PC-3 (cell line): ENCODE results near the gene MED15. TPM values are rescaled to one million over a fixed set of nuclear protein-coding genes. Genes with fewer than 3 reads are reported as not detected.

ENCODE experiments used
- ATAC-seq: fragments of 200-7000 bp; cut with Tn5 transposase; 2 replicates; pipeline ENCODE4 v1.9.1; 2020; ENCODE audit warnings: mild to moderate bottlenecking, moderate library complexity
- BruUV-seq: library from RNA; stranded (reverse); fragments of 400-500 nt; replicated peaks from 2 replicates; lab custom pipeline; 2021; lab: Mats Ljungman, UMichigan
- CTCF ChIA-PET: fragments of 300-600 bp; sonication (Branson Sonifier 250); formaldehyde crosslinking; loops from one replicate; lab custom pipeline; 2022; ENCODE audit warnings: antibody characterized with exemption; lab: Charles Lee
- POLR2A ChIA-PET: fragments of 300-600 bp; sonication (Branson Sonifier 250); formaldehyde crosslinking; loops from one replicate; lab custom pipeline; 2022; ENCODE audit warnings: antibody characterized with exemption; ENCODE audit not compliant: unreplicated experiment; lab: Charles Lee
- DNase-seq: peaks from one replicate; pipeline ENCODE4 v3.0.0-alpha.2; 2015
- H2AFZ ChIP-seq: fragments of 300-600 bp; sonication (generic); 2 replicates; pipeline ENCODE4 v1.6.0; 2016; ENCODE audit warnings: antibody characterized with exemption, low read length
- H3F3A ChIP-seq: fragments of 300-600 bp; sonication (generic); one replicate; pipeline ENCODE4 v1.6.0; 2017; ENCODE audit warnings: antibody characterized with exemption, low read length, control low read depth, mild to moderate bottlenecking; ENCODE audit not compliant: unreplicated experiment
- H3K27ac ChIP-seq: fragments of 300-600 bp; sonication (generic); 2 replicates; pipeline ENCODE4 v1.5.1; 2016; ENCODE audit warnings: mild to moderate bottlenecking, low read length
- H3K27me3 ChIP-seq: fragments of 300-600 bp; sonication (generic); 2 replicates; pipeline ENCODE4 v1.6.1; 2016; ENCODE audit warnings: low read length, mixed read lengths
- H3K36me3 ChIP-seq: fragments of 300-600 bp; sonication (generic); 2 replicates; pipeline ENCODE4 v1.6.1; 2016; ENCODE audit warnings: low read depth, mixed run types, low read length, mixed read lengths
- H3K4me1 ChIP-seq: fragments of 300-600 bp; sonication (generic); 2 replicates; pipeline ENCODE4 v1.5.1; 2016; ENCODE audit warnings: low read length; ENCODE audit not compliant: insufficient read depth
- H3K4me2 ChIP-seq: fragments of 300-600 bp; sonication (generic); 2 replicates; pipeline ENCODE4 v1.6.0; 2016; ENCODE audit warnings: low read length
- H3K4me3 ChIP-seq: fragments of 300-600 bp; sonication (generic); 2 replicates; pipeline ENCODE4 v1.5.1; 2016; ENCODE audit warnings: mild to moderate bottlenecking, low read length, mixed read lengths
- H3K79me2 ChIP-seq: fragments of 300-600 bp; sonication (generic); 2 replicates; pipeline ENCODE4 v1.6.1; 2017; ENCODE audit warnings: low read length, mixed read lengths
- H3K9ac ChIP-seq: fragments of 300-600 bp; sonication (generic); 2 replicates; pipeline ENCODE4 v1.6.0; 2016; ENCODE audit warnings: mild to moderate bottlenecking, low read length
- H3K9me2 ChIP-seq: fragments of 300-600 bp; sonication (generic); replicated peaks from 2 replicates; pipeline ENCODE4 v1.6.1; 2016; ENCODE audit warnings: mixed run types, low read length, mixed read lengths
- H3K9me3 ChIP-seq: fragments of 300-600 bp; sonication (generic); 2 replicates; pipeline ENCODE4 v1.6.1; 2016; ENCODE audit warnings: low read length, mixed read lengths
- H4K20me1 ChIP-seq: fragments of 300-600 bp; sonication (generic); 2 replicates; pipeline ENCODE4 v1.6.1; 2016; ENCODE audit warnings: low read length, mixed read lengths
- CTCF ChIP-seq: fragments of 300-600 bp; sonication (generic); conservative IDR thresholded peaks from 2 replicates; pipeline ENCODE4 v1.5.1; 2017; ENCODE audit warnings: antibody characterized with exemption, low read depth, mild to moderate bottlenecking, low read length
- EZH2 ChIP-seq: fragments of 300-600 bp; sonication (generic); IDR thresholded peaks from one replicate; pipeline ENCODE4 v1.6.1; 2017; ENCODE audit warnings: antibody characterized with exemption, mild to moderate bottlenecking, low read length; ENCODE audit not compliant: unreplicated experiment
- EZH2phosphoT487 ChIP-seq: fragments of 300-600 bp; sonication (generic); IDR thresholded peaks from 2 replicates; pipeline ENCODE4 v1.6.1; 2018; ENCODE audit warnings: mild to moderate bottlenecking, antibody characterized with exemption, low read length, borderline replicate concordance
- intact Hi-C: fragments of 100-400 bp; cut with micrococcal nuclease; formaldehyde crosslinking; loops from 2 replicates; pipeline ENCODE4 v1.9.0; 2023
- total RNA-seq: library from RNA; depleted of rRNA; stranded (reverse); fragments of >200 nt; gene quantifications from 2 replicates; pipeline ENCODE4 v1.2.3, GENCODE V29; 2014

Gene MED15
- total RNA-seq, 1 experiment from 2014 or later: 55.9 TPM

GRCh38 chr22:20595461-20595860 lies 88.1 kb downstream of the MED15 start:
- Histone ChIP-seq H3K4me2 (no peak overlapping the region), H3F3A (no peaks in the 10 kb centered on the region), H3K9ac (no peak overlapping the region), H3K4me1 (no peaks in the 10 kb centered on the region), H3K79me2 (no peaks in the 10 kb centered on the region), H2AFZ (no peak overlapping the region), H3K9me3 (no peaks in the 10 kb centered on the region), H4K20me1 (no peaks in the 10 kb centered on the region), H3K4me3 (no peak overlapping the region), H3K9me2 (no peaks in the 10 kb centered on the region), H3K27ac (no peak overlapping the region), H3K27me3 (no peaks in the 10 kb centered on the region), H3K36me3 (no peaks in the 10 kb centered on the region)
- ChIA-PET POLR2A (no interaction called here), CTCF (no interaction called here)
- DNase-seq (no peak), ATAC-seq (no peak)
- intact Hi-C loops: no loop called here
- no TSS peak for BruUV-seq
- no peak for TF ChIP-seq EZH2
- no peak for TF ChIP-seq EZH2phosphoT487
- TF ChIP-seq CTCF: no peak

GRCh38 chr22:20599117-20599516 lies 91.7 kb downstream of the MED15 start:
- BruUV-seq: no TSS peak
- H3K4me2 ChIP-seq: no peak overlapping the region
- POLR2A ChIA-PET: no interaction called here
- H3K79me2 ChIP-seq: no peaks in the 10 kb centered on the region
- H4K20me1 ChIP-seq: no peaks in the 10 kb centered on the region
- H3F3A ChIP-seq: no peaks in the 10 kb centered on the region
- H3K4me3 ChIP-seq: no peak overlapping the region
- TF ChIP-seq CTCF (no peak), EZH2 (no peak)
- no peak overlapping the region for H2AFZ ChIP-seq
- intact Hi-C loops: no loop called here
- no peaks in the 10 kb centered on the region for H3K9me3 ChIP-seq
- H3K4me1 ChIP-seq: no peaks in the 10 kb centered on the region
- no peaks in the 10 kb centered on the region for H3K9me2 ChIP-seq
- no peak overlapping the region for H3K9ac ChIP-seq
- H3K27ac ChIP-seq: no peak overlapping the region
- no peak for DNase-seq
- H3K27me3 ChIP-seq: no peaks in the 10 kb centered on the region
- CTCF ChIA-PET: no interaction called here
- H3K36me3 ChIP-seq: no peaks in the 10 kb centered on the region
- no peak for ATAC-seq

GRCh38 chr22:20600137-20600673 lies 92.8 kb downstream of the MED15 start:
- no peaks in the 10 kb centered on the region for H3K9me2 ChIP-seq
- H3K4me1 ChIP-seq: no peaks in the 10 kb centered on the region
- no peak overlapping the region for H3K4me2 ChIP-seq
- ChIA-PET CTCF (no interaction called here), POLR2A (no interaction called here)
- DNase-seq (no peak), ATAC-seq (no peak)
- no peaks in the 10 kb centered on the region for H3K36me3 ChIP-seq
- no peak overlapping the region for H3K27ac ChIP-seq
- intact Hi-C loops: no loop called here
- no peaks in the 10 kb centered on the region for H3K9me3 ChIP-seq
- TF ChIP-seq CTCF (no peak), EZH2 (no peak), EZH2phosphoT487 (no peak)
- H2AFZ ChIP-seq: no peak overlapping the region
- no peak overlapping the region for H3K4me3 ChIP-seq
- H3K79me2 ChIP-seq: no peaks in the 10 kb centered on the region
- H3F3A ChIP-seq: no peaks in the 10 kb centered on the region
- no peak overlapping the region for H3K9ac ChIP-seq
- no peaks in the 10 kb centered on the region for H4K20me1 ChIP-seq
- H3K27me3 ChIP-seq: no peaks in the 10 kb centered on the region
- no TSS peak for BruUV-seq
